ENCODE data around the gene SYCN. TPM values are rescaled to one million over a fixed set of nuclear protein-coding genes. Genes with fewer than 3 reads are reported as not detected.

Gene SYCN
- total RNA-seq, 1 experiment from 2014 or later: not detected

DNA sequence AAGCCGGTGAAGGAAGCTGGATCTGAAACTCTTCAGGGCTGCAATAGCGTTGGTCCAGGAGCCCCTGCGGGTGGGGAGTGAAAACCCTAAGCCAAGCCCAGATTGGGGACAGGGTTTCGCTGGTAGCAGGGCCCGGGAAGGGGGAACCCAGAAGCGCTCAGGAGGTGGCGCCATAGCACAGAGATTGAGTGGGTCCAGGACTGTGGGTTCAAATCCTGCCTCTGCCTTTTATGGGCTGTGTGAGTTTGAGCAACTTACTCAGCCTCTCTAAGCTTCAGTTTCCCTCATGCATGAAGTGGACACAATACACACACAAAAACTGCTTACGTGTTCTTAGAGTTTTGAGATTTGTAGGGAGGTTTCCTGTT lies 8.3 kb upstream of the SYCN start:
- intact Hi-C loops (cut with micrococcal nuclease; ENCODE audit: unreplicated experiment): loop anchor here (1.0 kb wide), 1 partner anchor 116 kb away; no protein-coding TSS in a partner anchor
- Mint-ChIP-seq H3K36me3 (ENCODE audit: insufficient read depth, unreplicated experiment) (peaks cover 5% of the 10 kb centered on the region), H3K9me3 (ENCODE audit: unreplicated experiment) (peaks cover 10% of the 10 kb centered on the region), H3K27ac (ENCODE audit: unreplicated experiment) (no peak overlapping the region), H3K4me3 (ENCODE audit: unreplicated experiment) (no peak overlapping the region), H3K27me3 (ENCODE audit: insufficient read depth, unreplicated experiment) (no peaks in the 10 kb centered on the region), H3K4me1 (ENCODE audit: low read depth, unreplicated experiment) (no peaks in the 10 kb centered on the region)
- TF ChIP-seq, protein P1, sequence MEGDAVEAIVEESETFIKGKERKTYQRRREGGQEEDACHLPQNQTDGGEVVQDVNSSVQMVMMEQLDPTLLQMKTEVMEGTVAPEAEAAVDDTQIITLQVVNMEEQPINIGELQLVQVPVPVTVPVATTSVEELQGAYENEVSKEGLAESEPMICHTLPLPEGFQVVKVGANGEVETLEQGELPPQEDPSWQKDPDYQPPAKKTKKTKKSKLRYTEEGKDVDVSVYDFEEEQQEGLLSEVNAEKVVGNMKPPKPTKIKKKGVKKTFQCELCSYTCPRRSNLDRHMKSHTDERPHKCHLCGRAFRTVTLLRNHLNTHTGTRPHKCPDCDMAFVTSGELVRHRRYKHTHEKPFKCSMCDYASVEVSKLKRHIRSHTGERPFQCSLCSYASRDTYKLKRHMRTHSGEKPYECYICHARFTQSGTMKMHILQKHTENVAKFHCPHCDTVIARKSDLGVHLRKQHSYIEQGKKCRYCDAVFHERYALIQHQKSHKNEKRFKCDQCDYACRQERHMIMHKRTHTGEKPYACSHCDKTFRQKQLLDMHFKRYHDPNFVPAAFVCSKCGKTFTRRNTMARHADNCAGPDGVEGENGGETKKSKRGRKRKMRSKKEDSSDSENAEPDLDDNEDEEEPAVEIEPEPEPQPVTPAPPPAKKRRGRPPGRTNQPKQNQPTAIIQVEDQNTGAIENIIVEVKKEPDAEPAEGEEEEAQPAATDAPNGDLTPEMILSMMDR (IDR thresholded peaks at IDR 0.05; ENCODE audit: insufficient read depth in 1 of 2, low read depth in 1 of 2, low read length in 1 of 2, severe bottlenecking in 1 of 2, unreplicated experiment in 1 of 2): peak; percentile 39 to 46
- Histone ChIP-seq H3K36me3 (ENCODE audit: control insufficient read depth, insufficient read depth, low read length) (no peaks in the 10 kb centered on the region), H3K27me3 (replicated peaks; ENCODE audit: control insufficient read depth, insufficient read depth, low read length) (no peaks in the 10 kb centered on the region), H3K9me3 (peaks cover 11% of the 10 kb centered on the region), H3K4me1 (no peaks in the 10 kb centered on the region; the same call in 1 of the 2 replicates), H3K4me3 (ENCODE audit: low read depth, low read length) (no peak overlapping the region)
- CTCF ChIA-PET: interaction anchor here (1.0 to 1.3 kb wide), 3 partner anchors 46 to 115 kb away, joined by 3 to 5 read pairs (median 4); no protein-coding TSS in a partner anchor
- POLR2A ChIA-PET: interaction anchor here (0.6 kb wide), 1 partner anchor 236 kb away, joined by 14 read pairs; no protein-coding TSS in a partner anchor
- no TSS peak for BruUV-seq (replicated peaks)
- DNase-seq: peak; percentile 48 to 67

DNA sequence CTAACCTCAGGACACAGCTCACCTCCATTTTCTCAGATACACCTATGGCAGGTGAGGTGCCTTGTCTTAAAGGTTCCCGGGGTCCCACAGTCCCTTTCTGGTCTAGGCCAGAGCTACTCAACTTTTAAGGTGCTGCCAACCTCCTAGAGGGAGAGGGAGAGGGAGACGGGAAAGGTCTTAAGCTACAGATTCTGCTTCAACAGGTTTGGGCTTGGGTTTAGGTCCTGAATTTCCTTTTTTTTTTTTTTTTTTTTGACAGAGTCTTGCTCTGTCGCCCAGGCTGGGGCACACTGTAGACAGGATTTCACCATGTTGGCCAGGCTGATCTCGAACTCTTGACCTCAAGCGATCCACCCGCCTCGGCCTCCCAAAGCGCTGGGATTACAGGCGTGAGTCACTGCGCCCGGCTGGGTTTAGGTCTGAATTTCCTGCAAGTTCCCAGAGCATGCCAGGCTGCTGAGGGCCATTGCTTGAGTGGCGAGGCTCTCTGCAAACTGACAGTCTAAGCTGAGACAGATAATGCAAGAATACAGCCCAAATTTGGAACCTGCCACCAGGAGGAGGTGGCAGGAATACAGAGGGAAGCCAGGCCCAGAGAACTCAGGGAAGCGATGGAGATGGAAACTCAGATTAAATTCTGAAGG lies 7.8 kb upstream of the SYCN start:
- Histone ChIP-seq H3K36me3 (ENCODE audit: control insufficient read depth, insufficient read depth, low read length) (no peaks in the 10 kb centered on the region), H3K4me3 (ENCODE audit: low read depth, low read length) (no peak overlapping the region), H3K9me3 (peaks cover 11% of the 10 kb centered on the region), H3K4me1 (no peaks in the 10 kb centered on the region; the same call in 1 of the 2 replicates), H3K27me3 (replicated peaks; ENCODE audit: control insufficient read depth, insufficient read depth, low read length) (no peaks in the 10 kb centered on the region)
- H3K4me3 Mint-ChIP-seq (ENCODE audit: unreplicated experiment): no peak overlapping the region
- TF ChIP-seq, protein P1 (IDR thresholded peaks at IDR 0.05; ENCODE audit: insufficient read depth in 1 of 2, low read depth in 1 of 2, low read length in 1 of 2, severe bottlenecking in 1 of 2, unreplicated experiment in 1 of 2): no peak
- DNase-seq: no peak
- no peaks in the 10 kb centered on the region for H3K27me3 Mint-ChIP-seq (ENCODE audit: insufficient read depth, unreplicated experiment)
- no TSS peak for BruUV-seq (replicated peaks)
- ChIA-PET CTCF (interaction anchor here (0.7 to 1.3 kb wide), 4 partner anchors 44 to 115 kb away, joined by 3 to 5 read pairs (median 4); no protein-coding TSS in a partner anchor), POLR2A (interaction anchor here (0.6 kb wide), 1 partner anchor 236 kb away, joined by 14 read pairs; no protein-coding TSS in a partner anchor)
- intact Hi-C loops (cut with micrococcal nuclease; ENCODE audit: unreplicated experiment): loop anchor here (1.0 kb wide), 1 partner anchor 116 kb away; no protein-coding TSS in a partner anchor
- H3K36me3 Mint-ChIP-seq (ENCODE audit: insufficient read depth, unreplicated experiment): peaks cover 5% of the 10 kb centered on the region
- H3K4me1 Mint-ChIP-seq (ENCODE audit: low read depth, unreplicated experiment): no peaks in the 10 kb centered on the region
- H3K9me3 Mint-ChIP-seq (ENCODE audit: unreplicated experiment): peaks cover 5% of the 10 kb centered on the region
- no peak overlapping the region for H3K27ac Mint-ChIP-seq (ENCODE audit: unreplicated experiment)

DNA sequence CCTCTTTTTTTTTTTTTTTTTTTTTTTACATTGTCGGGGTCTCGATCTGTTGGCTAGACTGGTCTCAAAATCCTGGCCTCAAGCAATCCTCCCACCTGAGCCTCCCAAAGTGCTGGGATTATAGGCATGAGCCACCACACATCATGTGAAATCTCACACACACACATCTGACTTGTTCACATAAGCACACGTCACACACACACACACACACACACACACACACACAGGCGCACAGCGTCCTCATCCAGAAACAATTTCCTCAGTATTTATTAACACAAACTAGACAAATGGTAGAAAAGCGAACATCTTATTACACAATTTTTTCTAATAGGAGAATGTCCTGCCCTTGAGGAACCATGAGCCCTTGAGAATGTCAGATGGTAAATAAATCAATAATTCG lies 5.1 kb upstream of the SYCN start:
- POLR2A ChIA-PET: no interaction called here
- H3K27ac Mint-ChIP-seq (ENCODE audit: unreplicated experiment): no peak overlapping the region
- H3K36me3 ChIP-seq (ENCODE audit: control insufficient read depth, insufficient read depth, low read length): no peaks in the 10 kb centered on the region
- intact Hi-C loops (cut with micrococcal nuclease; ENCODE audit: unreplicated experiment): no loop called here
- no peak overlapping the region for H3K4me3 Mint-ChIP-seq (ENCODE audit: unreplicated experiment)
- no peaks in the 10 kb centered on the region for H3K9me3 Mint-ChIP-seq (ENCODE audit: unreplicated experiment)
- no peaks in the 10 kb centered on the region for H3K9me3 ChIP-seq
- H3K27me3 ChIP-seq (replicated peaks; ENCODE audit: control insufficient read depth, insufficient read depth, low read length): no peaks in the 10 kb centered on the region
- DNase-seq: no peak
- H3K27me3 Mint-ChIP-seq (ENCODE audit: insufficient read depth, unreplicated experiment): no peaks in the 10 kb centered on the region
- CTCF ChIA-PET: no interaction called here
- peaks cover 11% of the 10 kb centered on the region for H3K4me1 ChIP-seq
- TF ChIP-seq, protein P1 (IDR thresholded peaks at IDR 0.05; ENCODE audit: insufficient read depth in 1 of 2, low read depth in 1 of 2, low read length in 1 of 2, severe bottlenecking in 1 of 2, unreplicated experiment in 1 of 2): no peak
- H3K4me1 Mint-ChIP-seq (ENCODE audit: low read depth, unreplicated experiment): peaks cover 6% of the 10 kb centered on the region
- peaks cover 2% of the 10 kb centered on the region for H3K36me3 Mint-ChIP-seq (ENCODE audit: insufficient read depth, unreplicated experiment)
- no peak overlapping the region for H3K4me3 ChIP-seq (ENCODE audit: low read depth, low read length)
- BruUV-seq (replicated peaks): no TSS peak

All from Caco-2 (cell line).